Measurements from ENCODE around the gene MFSD2A. TPM values are rescaled to one million over a fixed set of nuclear protein-coding genes. Genes with fewer than 3 reads are reported as not detected.

Gene MFSD2A
- total RNA-seq, 1 experiment from 2014 or later: 12.1 TPM

DNA sequence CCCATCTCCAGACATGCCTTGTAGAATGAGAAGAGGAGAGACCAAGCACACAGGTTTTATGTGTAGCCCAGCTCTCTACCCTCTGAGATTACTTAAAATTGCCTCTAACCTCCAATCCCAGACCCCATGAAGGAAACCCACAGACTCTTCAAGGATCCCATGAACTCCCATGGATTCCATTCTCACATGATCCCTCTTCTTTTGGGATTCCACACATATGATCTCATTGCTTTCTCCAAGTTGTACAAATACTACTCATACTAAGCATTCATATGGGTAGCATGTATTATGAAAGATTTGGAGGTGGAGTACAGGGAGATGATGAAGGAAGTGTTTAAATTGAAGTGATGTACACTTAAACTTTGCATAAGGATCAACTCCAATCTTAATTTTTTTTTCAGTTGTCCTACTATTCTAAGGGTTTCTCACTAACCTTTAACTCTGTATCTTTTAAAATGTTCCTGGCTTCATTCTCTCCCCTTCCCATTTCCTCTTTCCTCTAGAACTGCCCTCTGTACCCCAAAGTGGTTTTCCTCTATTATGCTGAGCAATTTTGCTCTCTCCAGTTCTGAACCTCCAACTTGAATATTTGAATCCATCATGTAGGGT is 41.6 kb downstream of the MFSD2A start:
- no peaks in the 10 kb centered on the region for H3K79me2 ChIP-seq (ENCODE audit: low read length)
- CTCF ChIA-PET: no interaction called here
- H3F3A ChIP-seq (ENCODE audit: low read length, unreplicated experiment): no peaks in the 10 kb centered on the region
- H3K27me3 ChIP-seq (ENCODE audit: low read length): no peaks in the 10 kb centered on the region
- ATAC-seq: no peak
- H2AFZ ChIP-seq (ENCODE audit: low read length): no peak overlapping the region
- no peaks in the 10 kb centered on the region for H3K9me2 ChIP-seq (replicated peaks; ENCODE audit: low read length)
- intact Hi-C loops (cut with micrococcal nuclease): no loop called here
- no peak overlapping the region for H3K9ac ChIP-seq (ENCODE audit: low read length)
- H3K4me1 ChIP-seq (ENCODE audit: insufficient read depth, low read length): no peaks in the 10 kb centered on the region
- no peak overlapping the region for H3K4me3 ChIP-seq (ENCODE audit: low read length)
- no peaks in the 10 kb centered on the region for H3K36me3 ChIP-seq (ENCODE audit: low read depth, low read length)
- no TSS peak for BruUV-seq (replicated peaks)
- no peak overlapping the region for H3K4me2 ChIP-seq (ENCODE audit: low read length)
- no peaks in the 10 kb centered on the region for H3K9me3 ChIP-seq (ENCODE audit: low read length)
- H4K20me1 ChIP-seq (ENCODE audit: low read length): no peaks in the 10 kb centered on the region
- H3K27ac ChIP-seq (ENCODE audit: low read length): no peak overlapping the region
- no peak for DNase-seq
- POLR2A ChIA-PET (ENCODE audit: unreplicated experiment): no interaction called here
- TF ChIP-seq EZH2phosphoT487 (IDR thresholded peaks at IDR 0.05; ENCODE audit: borderline replicate concordance, low read length) (no peak), CTCF (conservative IDR thresholded peaks at IDR 0.05; ENCODE audit: low read depth, low read length) (no peak), EZH2 (IDR thresholded peaks at IDR 0.05; ENCODE audit: low read length, unreplicated experiment) (no peak)

GRCh38 chr1:40001456-40001855 is 46.5 kb downstream of the MFSD2A start:
- ChIA-PET CTCF (no interaction called here), POLR2A (ENCODE audit: unreplicated experiment) (no interaction called here)
- H3K27ac ChIP-seq (ENCODE audit: low read length): no peak overlapping the region
- no peak for ATAC-seq
- no peaks in the 10 kb centered on the region for H3F3A ChIP-seq (ENCODE audit: low read length, unreplicated experiment)
- no peak overlapping the region for H2AFZ ChIP-seq (ENCODE audit: low read length)
- H3K27me3 ChIP-seq (ENCODE audit: low read length): no peaks in the 10 kb centered on the region
- DNase-seq: no peak
- no peaks in the 10 kb centered on the region for H4K20me1 ChIP-seq (ENCODE audit: low read length)
- H3K36me3 ChIP-seq (ENCODE audit: low read depth, low read length): no peaks in the 10 kb centered on the region
- H3K4me1 ChIP-seq (ENCODE audit: insufficient read depth, low read length): no peaks in the 10 kb centered on the region
- H3K4me2 ChIP-seq (ENCODE audit: low read length): no peak overlapping the region
- intact Hi-C loops (cut with micrococcal nuclease): no loop called here
- H3K9me2 ChIP-seq (replicated peaks; ENCODE audit: low read length): no peaks in the 10 kb centered on the region
- no peaks in the 10 kb centered on the region for H3K9me3 ChIP-seq (ENCODE audit: low read length)
- BruUV-seq (replicated peaks): no TSS peak
- no peak overlapping the region for H3K4me3 ChIP-seq (ENCODE audit: low read length)
- no peak overlapping the region for H3K9ac ChIP-seq (ENCODE audit: low read length)
- no peak for TF ChIP-seq EZH2phosphoT487 (IDR thresholded peaks at IDR 0.05; ENCODE audit: borderline replicate concordance, low read length)
- H3K79me2 ChIP-seq (ENCODE audit: low read length): no peaks in the 10 kb centered on the region

GRCh38 chr1:40003156-40004093 is 48.5 kb downstream of the MFSD2A start:
- no peaks in the 10 kb centered on the region for H3F3A ChIP-seq (ENCODE audit: low read length, unreplicated experiment)
- H3K4me1 ChIP-seq (ENCODE audit: insufficient read depth, low read length): no peaks in the 10 kb centered on the region
- no peaks in the 10 kb centered on the region for H4K20me1 ChIP-seq (ENCODE audit: low read length)
- ATAC-seq (no peak), DNase-seq (no peak)
- no peaks in the 10 kb centered on the region for H3K9me2 ChIP-seq (replicated peaks; ENCODE audit: low read length)
- no peaks in the 10 kb centered on the region for H3K36me3 ChIP-seq (ENCODE audit: low read depth, low read length)
- intact Hi-C loops (cut with micrococcal nuclease): no loop called here
- no TSS peak for BruUV-seq (replicated peaks)
- H2AFZ ChIP-seq (ENCODE audit: low read length): no peak overlapping the region
- no peak for TF ChIP-seq CTCF (conservative IDR thresholded peaks at IDR 0.05; ENCODE audit: low read depth, low read length)
- H3K79me2 ChIP-seq (ENCODE audit: low read length): no peaks in the 10 kb centered on the region
- H3K4me2 ChIP-seq (ENCODE audit: low read length): no peak overlapping the region
- no peak overlapping the region for H3K9ac ChIP-seq (ENCODE audit: low read length)
- CTCF ChIA-PET: no interaction called here
- H3K9me3 ChIP-seq (ENCODE audit: low read length): no peaks in the 10 kb centered on the region
- H3K4me3 ChIP-seq (ENCODE audit: low read length): no peak overlapping the region
- no peak overlapping the region for H3K27ac ChIP-seq (ENCODE audit: low read length)
- POLR2A ChIA-PET (ENCODE audit: unreplicated experiment): no interaction called here
- H3K27me3 ChIP-seq (ENCODE audit: low read length): no peaks in the 10 kb centered on the region

Data from PC-3 (cell line).